GM12865 (cell line): Measurements from ENCODE around the gene TBXA2R.

Source experiments
- DNase-seq: peaks from one replicate; pipeline ENCODE4 v3.0.0; 2010; ENCODE audit warnings: low read depth
- H3K4me3 ChIP-seq: 2 replicates; pipeline ENCODE4 v1.5.1; 2011; ENCODE audit warnings: mild to moderate bottlenecking, low read depth, low read length, control low read depth
- TF ChIP-seq, protein P1 (sequence below): IDR thresholded peaks from 2 replicates; pipeline ENCODE4 v1.5.1; 2011; ENCODE audit warnings: low read length, control low read depth, low read depth, inconsistent platforms; ENCODE audit not compliant: insufficient read depth; ENCODE audit errors: missing control alignments

The TBXA2R gene

DNA sequence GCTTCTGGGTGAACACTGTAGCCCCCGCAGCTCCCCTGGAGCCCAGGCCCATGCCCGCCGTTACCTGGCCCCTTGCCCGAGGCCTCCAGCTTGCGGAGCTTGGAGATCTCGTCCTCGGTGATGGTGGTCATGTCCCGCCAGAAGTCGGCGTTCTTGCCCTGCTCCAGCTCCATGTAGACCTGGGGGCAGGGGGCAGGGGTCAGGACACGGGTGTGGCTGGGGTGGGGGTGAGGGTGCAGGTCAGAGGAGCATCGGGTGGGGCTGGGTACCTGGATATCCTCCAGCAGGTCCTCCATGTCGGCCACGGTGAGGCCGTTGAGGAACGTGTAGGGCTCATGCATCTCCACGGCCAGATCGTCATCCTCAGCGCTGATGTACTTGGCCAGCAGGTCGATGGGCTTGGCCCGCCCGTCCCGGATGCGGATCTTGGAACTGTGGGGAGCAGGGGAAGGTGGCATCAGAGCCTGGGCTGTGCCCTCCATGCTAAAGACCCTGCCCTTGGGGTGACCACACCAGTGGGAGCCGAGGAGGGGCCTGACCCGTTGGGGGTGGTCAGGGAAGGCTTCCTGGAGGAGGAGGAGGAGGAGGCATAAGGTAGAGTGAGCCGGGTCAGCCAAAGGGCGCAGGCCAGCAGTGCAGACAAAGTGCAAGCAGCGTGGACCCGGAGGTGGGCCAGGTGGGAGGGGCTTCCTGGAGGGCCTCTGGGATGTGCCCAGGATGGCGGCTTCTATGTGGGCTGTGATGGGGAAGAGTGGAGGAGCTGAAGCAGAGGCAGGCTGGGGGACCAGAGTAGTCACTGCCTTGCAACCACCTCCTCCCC lies 12.3 kb upstream of the TBXA2R start:
- H3K4me3 ChIP-seq, result no peak overlapping the region
- TF ChIP-seq, protein P1, sequence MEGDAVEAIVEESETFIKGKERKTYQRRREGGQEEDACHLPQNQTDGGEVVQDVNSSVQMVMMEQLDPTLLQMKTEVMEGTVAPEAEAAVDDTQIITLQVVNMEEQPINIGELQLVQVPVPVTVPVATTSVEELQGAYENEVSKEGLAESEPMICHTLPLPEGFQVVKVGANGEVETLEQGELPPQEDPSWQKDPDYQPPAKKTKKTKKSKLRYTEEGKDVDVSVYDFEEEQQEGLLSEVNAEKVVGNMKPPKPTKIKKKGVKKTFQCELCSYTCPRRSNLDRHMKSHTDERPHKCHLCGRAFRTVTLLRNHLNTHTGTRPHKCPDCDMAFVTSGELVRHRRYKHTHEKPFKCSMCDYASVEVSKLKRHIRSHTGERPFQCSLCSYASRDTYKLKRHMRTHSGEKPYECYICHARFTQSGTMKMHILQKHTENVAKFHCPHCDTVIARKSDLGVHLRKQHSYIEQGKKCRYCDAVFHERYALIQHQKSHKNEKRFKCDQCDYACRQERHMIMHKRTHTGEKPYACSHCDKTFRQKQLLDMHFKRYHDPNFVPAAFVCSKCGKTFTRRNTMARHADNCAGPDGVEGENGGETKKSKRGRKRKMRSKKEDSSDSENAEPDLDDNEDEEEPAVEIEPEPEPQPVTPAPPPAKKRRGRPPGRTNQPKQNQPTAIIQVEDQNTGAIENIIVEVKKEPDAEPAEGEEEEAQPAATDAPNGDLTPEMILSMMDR, result no peak
- no peak for DNase-seq

DNA sequence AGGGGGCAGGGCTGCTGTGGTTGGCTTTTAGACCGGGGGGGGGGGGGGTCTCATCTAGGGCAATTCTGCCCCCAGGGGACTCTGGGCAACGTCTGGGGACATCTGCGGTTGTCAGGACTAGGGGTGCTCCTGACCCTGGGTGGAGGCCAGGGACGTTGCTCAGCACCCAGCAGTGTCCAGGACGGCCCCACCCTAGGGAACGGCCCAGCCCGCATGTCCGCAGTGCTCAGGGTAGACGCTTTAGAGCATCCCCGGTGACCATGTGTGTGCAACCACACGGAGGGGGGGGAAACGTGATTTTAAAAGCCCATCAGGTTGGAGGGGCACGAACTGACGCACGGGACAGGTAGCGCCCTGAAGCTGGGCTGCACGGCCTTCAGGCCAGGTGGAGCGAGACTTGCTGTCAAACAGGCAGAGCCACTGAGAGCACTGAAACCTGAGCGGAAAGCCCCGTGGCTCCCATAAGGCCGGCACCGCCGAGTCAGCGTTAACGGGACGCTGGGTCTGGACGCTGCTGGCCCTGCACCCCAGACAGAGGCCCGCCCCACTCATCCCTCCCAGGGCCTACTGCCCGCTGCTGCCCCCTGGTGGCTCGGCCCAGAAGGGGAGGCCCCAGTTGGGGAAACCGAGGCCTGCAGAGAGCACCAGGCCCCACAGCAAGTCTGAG lies 11.6 kb upstream of the TBXA2R start:
- H3K4me3 ChIP-seq, result no peak overlapping the region
- DNase-seq, result peak; percentile 85
- TF ChIP-seq, protein P1, result peak; percentile 92

DNA sequence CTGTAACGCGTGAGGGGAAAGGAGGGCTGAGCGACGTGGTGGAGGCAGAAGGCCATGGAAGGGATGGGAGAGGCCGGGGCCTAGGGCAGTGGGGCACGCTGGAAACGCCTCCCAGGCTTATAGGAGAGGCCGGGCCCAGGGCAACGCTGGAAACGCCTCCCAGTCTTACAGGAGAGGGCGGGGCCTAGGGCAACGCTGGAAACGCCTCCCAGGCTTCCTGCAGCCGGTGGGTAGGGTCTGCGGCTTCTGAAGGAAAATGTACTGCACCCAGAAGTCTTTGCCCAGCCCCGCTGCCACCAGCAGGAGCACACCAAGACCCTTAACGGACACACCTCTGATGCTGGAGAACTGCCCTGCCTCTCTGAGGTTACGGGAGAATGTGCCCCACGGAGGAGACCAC lies 10.8 kb upstream of the TBXA2R start:
- TF ChIP-seq, protein P1, result no peak
- H3K4me3 ChIP-seq, result no peak overlapping the region
- DNase-seq, result no peak

DNA sequence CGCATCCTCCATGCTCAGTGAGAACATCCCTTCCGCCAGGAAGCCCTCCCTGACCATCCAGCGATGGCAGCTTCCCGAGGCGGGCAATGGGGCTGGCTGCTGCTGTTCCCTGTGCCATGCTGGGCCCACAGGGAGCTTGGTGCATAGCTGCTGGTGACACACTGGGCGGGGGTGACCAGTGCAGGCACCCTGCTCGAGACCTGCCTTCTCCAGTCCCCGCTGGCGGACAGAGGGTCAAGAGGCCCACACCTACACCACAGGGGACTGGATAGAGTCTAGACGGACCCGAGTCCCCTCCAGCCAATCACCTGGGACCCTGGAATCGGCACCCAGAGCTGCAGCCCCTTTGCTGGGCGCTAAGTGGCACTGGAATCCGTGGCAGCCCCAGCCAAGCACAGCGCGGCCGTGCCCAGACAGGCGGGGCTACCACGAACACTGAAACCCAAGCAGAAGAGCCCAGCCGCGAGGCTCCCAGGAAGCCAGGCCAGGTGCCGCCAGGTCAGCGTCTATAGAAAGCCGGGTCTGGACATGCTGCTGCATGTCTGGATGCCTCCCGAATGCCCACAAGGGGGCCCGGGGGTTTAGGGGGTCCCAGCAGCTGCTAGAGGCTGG lies 9.0 kb upstream of the TBXA2R start:
- no peak overlapping the region for H3K4me3 ChIP-seq
- DNase-seq, result no peak
- TF ChIP-seq, protein P1, result no peak

DNA sequence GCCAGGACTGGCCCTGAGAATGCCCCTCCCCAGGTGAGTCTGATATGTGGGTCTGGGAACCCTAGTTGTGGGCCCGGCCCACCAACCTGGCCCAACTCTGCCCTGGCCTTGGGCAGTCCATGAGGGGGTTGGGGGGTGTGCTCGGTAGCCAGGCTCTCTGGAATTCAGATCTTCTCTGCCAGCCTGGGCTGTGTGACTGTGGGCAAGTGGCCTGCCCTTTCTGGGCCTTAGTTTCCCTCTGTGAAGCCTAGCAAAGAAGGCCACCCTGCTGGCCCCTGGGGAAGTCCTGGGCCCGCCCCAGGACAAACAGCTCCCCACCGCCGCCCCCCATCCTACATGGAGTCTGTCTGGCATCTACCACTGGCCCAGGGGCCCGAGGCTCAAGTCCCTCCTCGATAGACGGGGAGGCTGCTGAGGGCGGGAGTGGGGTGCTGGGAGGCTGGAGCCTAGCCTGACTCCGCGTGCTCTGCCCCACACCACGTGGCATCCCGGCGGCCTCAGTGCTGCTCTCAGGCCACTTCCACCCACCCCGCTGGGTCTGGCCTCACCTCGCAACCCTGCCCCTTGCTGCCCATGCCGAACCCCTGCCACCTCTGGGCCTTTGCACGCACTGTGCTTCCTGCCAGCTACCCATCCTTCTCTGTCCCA lies 8.3 kb upstream of the TBXA2R start:
- no peak overlapping the region for H3K4me3 ChIP-seq
- DNase-seq, result no peak
- TF ChIP-seq, protein P1, result no peak

DNA sequence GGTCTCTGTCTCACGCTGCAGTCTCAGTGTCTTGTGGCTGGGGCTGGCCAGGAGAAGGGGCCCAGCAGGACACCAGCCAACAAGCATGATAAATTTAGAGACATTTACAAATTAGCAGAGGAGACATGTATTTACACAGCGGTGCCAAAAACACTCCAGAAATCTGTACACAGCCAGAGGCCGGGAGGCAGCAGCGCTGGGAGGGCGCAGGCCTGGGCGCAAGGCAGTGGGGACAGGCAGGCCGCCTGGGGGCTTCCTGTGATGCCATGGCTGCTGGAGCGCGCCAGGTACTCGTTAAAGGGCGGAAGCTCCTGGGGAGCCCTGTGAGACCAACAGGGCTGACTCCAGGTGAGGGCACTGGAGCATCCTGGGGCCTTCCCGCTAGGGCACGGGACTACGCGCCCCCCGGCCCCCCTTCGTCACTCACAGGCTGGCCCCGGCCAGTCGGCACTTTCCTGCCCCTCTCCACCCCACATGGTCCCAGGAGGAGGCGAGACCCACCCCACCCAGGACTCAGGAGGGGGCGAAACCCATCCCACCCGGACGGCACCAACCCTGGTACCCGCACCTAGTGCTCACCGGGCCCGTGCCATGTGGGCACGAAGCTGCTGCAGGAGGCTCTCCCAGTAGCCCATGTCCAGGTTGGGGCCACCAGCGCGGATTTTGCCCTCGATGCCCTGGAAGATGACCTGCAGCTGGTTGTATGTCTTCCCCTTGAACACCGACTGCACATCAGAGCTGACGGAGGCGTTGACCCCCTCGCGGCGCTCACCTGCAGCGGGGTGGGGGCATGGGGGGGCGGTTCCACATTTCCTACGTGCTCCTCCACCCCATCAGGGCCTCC lies 7.4 kb upstream of the TBXA2R start:
- TF ChIP-seq, protein P1, result no peak
- no peak overlapping the region for H3K4me3 ChIP-seq
- no peak for DNase-seq
